Measurements from ENCODE around the gene ELMO3.

Gene ELMO3

DNA sequence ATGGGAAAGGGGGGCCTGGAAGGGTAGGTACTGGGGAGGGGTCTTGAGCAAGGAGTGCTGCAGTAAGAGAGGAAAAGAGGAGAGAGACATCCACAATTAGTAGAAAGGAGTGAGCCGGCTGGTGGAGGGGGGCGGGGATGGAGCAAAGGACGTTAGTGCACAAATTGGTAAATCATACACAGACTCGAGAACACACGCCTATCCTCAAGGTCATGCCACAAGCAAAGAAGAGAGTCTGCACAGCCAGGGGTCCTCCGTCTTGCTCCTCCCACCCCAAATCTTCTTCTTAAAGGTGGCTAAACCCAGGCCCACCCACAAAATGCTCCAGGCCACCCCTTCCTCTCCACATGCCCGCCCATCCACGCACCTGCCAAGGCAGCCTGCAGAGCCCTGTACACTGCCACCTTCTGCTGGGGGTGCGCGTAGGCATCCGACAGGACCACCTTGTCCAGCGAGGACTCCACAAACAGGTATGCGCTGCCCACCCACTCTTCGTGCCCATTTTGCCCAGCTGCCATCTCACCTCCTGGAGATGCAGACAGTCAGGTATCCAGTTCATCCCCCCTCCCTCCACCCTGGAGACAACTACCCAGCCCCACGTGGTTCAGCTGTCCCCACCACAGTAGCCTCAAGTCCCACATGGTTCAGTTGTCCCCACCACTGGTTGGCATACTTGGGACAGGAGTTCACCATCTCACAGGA, 42.6 kb upstream of the ELMO3 start:
- H3K18ac ChIP-seq (ENCODE audit: low read length) = no peak overlapping the region
- H3K9me3 ChIP-seq (ENCODE audit: insufficient read depth, low read depth, low read length) = peaks cover 9% of the 10 kb centered on the region
- H3K79me1 ChIP-seq (ENCODE audit: low read length) = peaks cover 9% of the 10 kb centered on the region
- H4K91ac ChIP-seq (ENCODE audit: low read depth, low read length) = no peak overlapping the region
- no peak overlapping the region for H2BK12ac ChIP-seq (ENCODE audit: low read length)
- no peak overlapping the region for H2BK5ac ChIP-seq (ENCODE audit: low read depth, low read length, poor library complexity)
- WGBS (ENCODE audit: extremely low coverage, insufficient coverage, insufficient read length) = no CpG with 5 or more reads among the region's 15 CpGs
- H2AFZ ChIP-seq (ENCODE audit: insufficient read depth, low read length, poor library complexity) = no peak overlapping the region
- H3K14ac ChIP-seq (ENCODE audit: low read length) = no peak overlapping the region
- no peak overlapping the region for H3K23ac ChIP-seq (ENCODE audit: low read length)
- H4K12ac ChIP-seq (ENCODE audit: low read depth, low read length) = no peak overlapping the region
- no peak for DNase-seq
- H3K36me3 ChIP-seq (ENCODE audit: control insufficient read depth in 1 of 2, insufficient read depth in 2 of 2, low read length in 2 of 2) = no peaks in the 10 kb centered on the region
- H3K4me2 ChIP-seq (ENCODE audit: low read length) = no peak overlapping the region
- no peak overlapping the region for H3K4ac ChIP-seq (ENCODE audit: low read depth, low read length)
- H3K4me3 ChIP-seq (ENCODE audit: low read depth, low read length) = no peak overlapping the region
- H4K8ac ChIP-seq (ENCODE audit: low read depth, low read length) = no peak overlapping the region
- peaks cover 2 to 10% of the 10 kb centered on the region in 2 experiments for H3K4me1 ChIP-seq (ENCODE audit: control insufficient read depth in 1 of 2, insufficient read depth in 2 of 2, low read length in 2 of 2)
- no peak overlapping the region for H3K9ac ChIP-seq (ENCODE audit: low read length)
- H3K27me3 ChIP-seq (ENCODE audit: insufficient read depth, low read length) = peaks cover 51% of the 10 kb centered on the region
- no peak overlapping the region for H2AK5ac ChIP-seq (ENCODE audit: low read length)
- peaks cover 6% of the 10 kb centered on the region for H3K79me2 ChIP-seq (ENCODE audit: control insufficient read depth, insufficient read depth, low read length, poor library complexity)
- no peak overlapping the region for H3K27ac ChIP-seq (ENCODE audit: low read depth, low read length)
- H2BK120ac ChIP-seq (ENCODE audit: insufficient read depth, low read length, poor library complexity) = no peak overlapping the region

DNA sequence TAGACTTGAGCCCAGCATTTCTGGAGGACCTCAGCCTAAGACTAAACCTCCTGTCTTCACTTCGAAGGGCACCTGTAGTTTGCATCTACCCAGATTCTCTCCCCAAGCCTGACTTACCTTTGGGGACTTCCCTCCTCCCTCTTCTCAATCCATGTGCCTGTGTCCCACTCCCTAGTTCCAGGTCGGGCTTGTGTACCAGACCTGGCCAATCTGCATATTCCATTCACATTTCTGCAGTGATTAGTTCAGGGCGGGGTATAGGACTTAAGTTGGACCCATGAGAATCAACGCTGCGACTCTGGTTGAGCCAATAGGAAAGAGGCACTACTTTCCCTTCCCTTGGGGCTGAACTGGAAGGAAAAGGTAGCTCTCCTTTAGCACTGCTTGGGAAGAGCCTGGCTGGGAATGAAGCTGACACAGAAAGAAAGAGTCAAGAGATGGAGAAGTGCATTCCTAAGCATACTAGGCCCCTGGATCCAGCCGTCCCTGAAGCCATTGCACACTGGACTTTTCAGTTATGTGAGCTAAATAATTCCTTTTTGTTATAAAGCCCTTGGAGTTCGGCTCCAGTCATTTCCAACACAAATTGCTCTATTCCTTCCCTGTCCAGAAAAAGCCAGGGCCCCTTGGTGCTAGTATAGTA, 41.7 kb upstream of the ELMO3 start:
- Histone ChIP-seq H3K9me3 (ENCODE audit: insufficient read depth, low read depth, low read length) (peaks cover 9% of the 10 kb centered on the region), H4K12ac (ENCODE audit: low read depth, low read length) (no peak overlapping the region), H2AK5ac (ENCODE audit: low read length) (no peak overlapping the region), H2BK5ac (ENCODE audit: low read depth, low read length, poor library complexity) (no peak overlapping the region), H3K36me3 (ENCODE audit: control insufficient read depth in 1 of 2, insufficient read depth in 2 of 2, low read length in 2 of 2) (no peaks in the 10 kb centered on the region), H4K8ac (ENCODE audit: low read depth, low read length) (no peak overlapping the region), H3K79me1 (ENCODE audit: low read length) (peaks cover 9% of the 10 kb centered on the region), H2BK12ac (ENCODE audit: low read length) (no peak overlapping the region), H3K27ac (ENCODE audit: low read depth, low read length) (no peak overlapping the region), H3K4me1 (ENCODE audit: control insufficient read depth in 1 of 2, insufficient read depth in 2 of 2, low read length in 2 of 2) (peaks cover 2 to 12% of the 10 kb centered on the region in 2 experiments), H3K23ac (ENCODE audit: low read length) (no peak overlapping the region), H3K9ac (ENCODE audit: low read length) (no peak overlapping the region), H3K27me3 (ENCODE audit: insufficient read depth, low read length) (peaks cover 60% of the 10 kb centered on the region), H3K79me2 (ENCODE audit: control insufficient read depth, insufficient read depth, low read length, poor library complexity) (peaks cover 6% of the 10 kb centered on the region), H3K4me3 (ENCODE audit: low read depth, low read length) (no peak overlapping the region), H3K18ac (ENCODE audit: low read length) (no peak overlapping the region), H3K14ac (ENCODE audit: low read length) (no peak overlapping the region), H4K91ac (ENCODE audit: low read depth, low read length) (no peak overlapping the region), H3K4ac (ENCODE audit: low read depth, low read length) (no peak overlapping the region), H3K4me2 (ENCODE audit: low read length) (no peak overlapping the region), H2AFZ (ENCODE audit: insufficient read depth, low read length, poor library complexity) (no peak overlapping the region), H2BK120ac (ENCODE audit: insufficient read depth, low read length, poor library complexity) (no peak overlapping the region)
- no CpG with 5 or more reads among the region's 7 CpGs for WGBS (ENCODE audit: extremely low coverage, insufficient coverage, insufficient read length)
- DNase-seq = no peak

DNA sequence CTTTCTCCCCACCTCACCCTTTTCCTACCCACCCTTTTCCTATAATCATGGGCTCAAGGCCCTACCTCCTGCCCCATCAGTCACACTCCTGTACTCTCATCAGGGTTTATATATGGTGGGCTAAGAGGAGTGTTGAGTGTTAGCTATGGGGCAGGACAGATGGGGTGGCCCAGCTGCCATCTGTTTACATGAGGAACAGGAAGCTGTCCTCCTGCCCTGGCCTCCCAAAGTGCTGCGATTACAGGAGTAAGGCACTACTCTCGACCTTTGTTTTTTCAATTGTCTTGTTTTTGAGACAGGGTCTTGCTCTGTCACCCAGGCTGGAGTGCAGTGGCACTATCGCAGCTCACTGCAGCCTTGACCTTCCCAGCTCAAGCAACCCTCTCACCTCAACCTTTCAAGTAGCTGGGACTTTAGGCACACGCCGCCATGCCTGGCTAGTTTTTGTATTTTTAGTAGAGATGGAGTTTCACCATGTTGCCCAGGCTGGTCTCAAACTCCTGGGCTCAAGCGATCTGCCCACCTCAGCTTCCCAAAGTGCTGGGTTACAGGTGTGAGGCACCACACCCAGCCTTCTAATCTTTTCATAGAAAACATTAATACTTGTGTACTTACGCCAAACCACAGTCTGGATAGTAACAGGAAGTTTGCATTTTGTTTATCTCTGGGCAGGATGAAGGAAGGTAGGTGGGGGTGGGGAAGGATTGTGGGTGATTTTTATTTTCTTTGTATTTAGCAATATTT, 40.9 kb upstream of the ELMO3 start:
- H3K36me3 ChIP-seq (ENCODE audit: control insufficient read depth in 1 of 2, insufficient read depth in 2 of 2, low read length in 2 of 2) = no peaks in the 10 kb centered on the region
- H3K4me2 ChIP-seq (ENCODE audit: low read length) = no peak overlapping the region
- H3K4me3 ChIP-seq (ENCODE audit: low read depth, low read length) = no peak overlapping the region
- no CpG with 5 or more reads among the region's 7 CpGs for WGBS (ENCODE audit: extremely low coverage, insufficient coverage, insufficient read length)
- no peak overlapping the region for H3K18ac ChIP-seq (ENCODE audit: low read length)
- H2BK120ac ChIP-seq (ENCODE audit: insufficient read depth, low read length, poor library complexity) = no peak overlapping the region
- no peak overlapping the region for H2AFZ ChIP-seq (ENCODE audit: insufficient read depth, low read length, poor library complexity)
- H3K4ac ChIP-seq (ENCODE audit: low read depth, low read length) = no peak overlapping the region
- H3K79me1 ChIP-seq (ENCODE audit: low read length) = peaks cover 9% of the 10 kb centered on the region
- no peak overlapping the region for H3K23ac ChIP-seq (ENCODE audit: low read length)
- H4K8ac ChIP-seq (ENCODE audit: low read depth, low read length) = no peak overlapping the region
- H3K27ac ChIP-seq (ENCODE audit: low read depth, low read length) = no peak overlapping the region
- H2BK5ac ChIP-seq (ENCODE audit: low read depth, low read length, poor library complexity) = no peak overlapping the region
- H4K91ac ChIP-seq (ENCODE audit: low read depth, low read length) = no peak overlapping the region
- peaks cover 68% of the 10 kb centered on the region for H3K27me3 ChIP-seq (ENCODE audit: insufficient read depth, low read length)
- peaks cover 10% of the 10 kb centered on the region for H3K9me3 ChIP-seq (ENCODE audit: insufficient read depth, low read depth, low read length)
- H2BK12ac ChIP-seq (ENCODE audit: low read length) = no peak overlapping the region
- peaks cover 6% of the 10 kb centered on the region for H3K79me2 ChIP-seq (ENCODE audit: control insufficient read depth, insufficient read depth, low read length, poor library complexity)
- H2AK5ac ChIP-seq (ENCODE audit: low read length) = no peak overlapping the region
- no peak overlapping the region for H4K12ac ChIP-seq (ENCODE audit: low read depth, low read length)
- no peak overlapping the region for H3K9ac ChIP-seq (ENCODE audit: low read length)
- DNase-seq = no peak
- peaks cover 6 to 18% of the 10 kb centered on the region in 2 experiments for H3K4me1 ChIP-seq (ENCODE audit: control insufficient read depth in 1 of 2, insufficient read depth in 2 of 2, low read length in 2 of 2)
- no peak overlapping the region for H3K14ac ChIP-seq (ENCODE audit: low read length)

DNA sequence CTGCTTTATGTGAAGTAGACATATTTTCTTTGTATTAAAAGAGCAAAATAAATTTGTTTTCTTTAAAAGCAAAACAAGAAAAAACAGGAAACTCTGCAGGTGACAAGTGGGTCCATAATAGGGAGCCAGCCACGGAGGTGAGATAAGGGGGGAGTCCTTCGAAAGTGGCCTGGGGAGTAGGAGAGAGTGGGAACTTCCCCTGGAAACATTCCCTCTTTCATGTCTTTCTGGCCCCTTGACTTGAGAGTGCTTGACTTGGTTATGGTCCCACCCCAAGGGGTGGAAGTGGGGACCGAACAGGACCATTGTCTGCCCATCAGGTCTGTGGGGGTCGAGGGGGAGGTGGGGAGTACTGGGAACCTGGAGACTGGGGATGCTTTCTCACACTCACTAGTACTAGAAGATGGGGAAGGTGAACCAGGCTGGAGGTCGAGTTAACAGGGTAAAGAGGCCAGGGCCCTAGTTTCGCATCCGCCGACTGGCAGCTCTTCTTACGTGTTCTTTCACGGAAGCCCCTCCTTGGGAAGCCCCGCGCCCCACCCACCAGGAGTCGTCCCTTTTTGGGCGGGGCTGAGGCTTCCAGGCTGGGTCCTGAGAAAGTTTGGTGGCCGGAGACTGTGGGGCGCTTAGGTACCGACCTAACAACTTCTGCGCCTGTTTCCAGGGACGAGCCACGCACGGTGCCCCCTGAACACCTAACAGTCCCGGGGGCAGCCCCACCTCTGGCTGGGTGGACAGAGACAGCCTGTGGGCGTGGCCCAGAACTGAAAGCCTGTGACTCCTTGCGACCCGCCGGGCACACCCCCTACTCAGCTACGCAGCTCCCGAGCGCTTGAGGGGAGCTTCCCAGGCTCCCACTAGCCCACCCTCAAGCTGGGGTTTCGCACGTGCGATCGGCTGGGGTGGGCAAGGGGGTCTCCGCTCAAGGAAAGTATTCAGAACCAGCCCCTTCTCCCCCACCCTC, 40.0 kb upstream of the ELMO3 start:
- H3K18ac ChIP-seq (ENCODE audit: low read length) = peak overlapping the region; percentile 76
- peaks cover 6% of the 10 kb centered on the region for H3K79me2 ChIP-seq (ENCODE audit: control insufficient read depth, insufficient read depth, low read length, poor library complexity)
- H2BK120ac ChIP-seq (ENCODE audit: insufficient read depth, low read length, poor library complexity) = peak overlapping the region; percentile 57
- peak overlapping the region; percentile 88 for H3K4me3 ChIP-seq (ENCODE audit: low read depth, low read length)
- peak overlapping the region; percentile 81 for H4K12ac ChIP-seq (ENCODE audit: low read depth, low read length)
- H3K27me3 ChIP-seq (ENCODE audit: insufficient read depth, low read length) = peaks cover 75% of the 10 kb centered on the region
- H3K9me3 ChIP-seq (ENCODE audit: insufficient read depth, low read depth, low read length) = peaks cover 16% of the 10 kb centered on the region
- peak overlapping the region; percentile 82 for H4K8ac ChIP-seq (ENCODE audit: low read depth, low read length)
- H3K79me1 ChIP-seq (ENCODE audit: low read length) = peaks cover 9% of the 10 kb centered on the region
- no peak overlapping the region for H2BK5ac ChIP-seq (ENCODE audit: low read depth, low read length, poor library complexity)
- no peak overlapping the region for H3K9ac ChIP-seq (ENCODE audit: low read length)
- no CpG with 5 or more reads among the region's 34 CpGs for WGBS (ENCODE audit: extremely low coverage, insufficient coverage, insufficient read length)
- peak overlapping the region; percentile 83 for H3K14ac ChIP-seq (ENCODE audit: low read length)
- no peak overlapping the region for H3K27ac ChIP-seq (ENCODE audit: low read depth, low read length)
- H3K4ac ChIP-seq (ENCODE audit: low read depth, low read length) = peak overlapping the region; percentile 27
- DNase-seq = peak; percentile 75 to 80
- peak overlapping the region; percentile 75 for H3K4me2 ChIP-seq (ENCODE audit: low read length)
- peak overlapping the region; percentile 78 for H4K91ac ChIP-seq (ENCODE audit: low read depth, low read length)
- peak overlapping the region; percentile 86 for H2AFZ ChIP-seq (ENCODE audit: insufficient read depth, low read length, poor library complexity)
- H3K23ac ChIP-seq (ENCODE audit: low read length) = no peak overlapping the region
- peak overlapping the region; percentile 78 for H2AK5ac ChIP-seq (ENCODE audit: low read length)
- no peaks in the 10 kb centered on the region for H3K36me3 ChIP-seq (ENCODE audit: control insufficient read depth in 1 of 2, insufficient read depth in 2 of 2, low read length in 2 of 2)
- peaks cover 12 to 24% of the 10 kb centered on the region in 2 experiments for H3K4me1 ChIP-seq (ENCODE audit: control insufficient read depth in 1 of 2, insufficient read depth in 2 of 2, low read length in 2 of 2)
- no peak overlapping the region for H2BK12ac ChIP-seq (ENCODE audit: low read length)

All from trophoblast cell (in vitro differentiated cells and primary cell).